Measurements from ENCODE around the gene HIC1.

GRCh38 chr17:2105663-2106062 is 50.8 kb downstream of the HIC1 start:
- TF ChIP-seq GATA2 (IDR thresholded peaks at IDR 0.05; ENCODE audit: low read depth, low read length) = no peak
- TF ChIP-seq GATA3 (IDR thresholded peaks at IDR 0.05; ENCODE audit: low read depth, low read length) = no peak

Measured in SH-SY5Y (cell line).